ENCODE data around the gene PLCH1.

PLCH1 gene

DNA sequence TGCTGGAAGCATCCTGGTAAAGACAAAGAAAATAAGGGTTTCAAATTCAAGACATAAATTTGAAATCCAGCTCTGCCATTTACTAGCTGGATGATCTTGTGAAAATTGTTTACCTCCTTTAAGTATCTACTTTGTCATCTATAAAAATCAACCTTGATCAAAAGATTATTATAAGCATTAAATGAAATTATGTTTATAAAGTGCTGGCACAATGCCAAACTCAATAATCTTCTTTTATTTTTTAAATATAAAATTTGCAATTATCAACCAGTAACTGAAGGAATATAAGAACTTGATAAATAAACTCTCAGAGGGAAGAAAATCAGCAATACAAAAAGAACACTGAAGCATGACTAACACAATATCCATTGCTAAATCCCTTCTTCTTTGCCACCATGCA lies 35.4 kb upstream of the PLCH1 start:
- no peak overlapping the region for H3K4me3 ChIP-seq (ENCODE audit: low read depth, low read length)
- TF ChIP-seq, protein P1, sequence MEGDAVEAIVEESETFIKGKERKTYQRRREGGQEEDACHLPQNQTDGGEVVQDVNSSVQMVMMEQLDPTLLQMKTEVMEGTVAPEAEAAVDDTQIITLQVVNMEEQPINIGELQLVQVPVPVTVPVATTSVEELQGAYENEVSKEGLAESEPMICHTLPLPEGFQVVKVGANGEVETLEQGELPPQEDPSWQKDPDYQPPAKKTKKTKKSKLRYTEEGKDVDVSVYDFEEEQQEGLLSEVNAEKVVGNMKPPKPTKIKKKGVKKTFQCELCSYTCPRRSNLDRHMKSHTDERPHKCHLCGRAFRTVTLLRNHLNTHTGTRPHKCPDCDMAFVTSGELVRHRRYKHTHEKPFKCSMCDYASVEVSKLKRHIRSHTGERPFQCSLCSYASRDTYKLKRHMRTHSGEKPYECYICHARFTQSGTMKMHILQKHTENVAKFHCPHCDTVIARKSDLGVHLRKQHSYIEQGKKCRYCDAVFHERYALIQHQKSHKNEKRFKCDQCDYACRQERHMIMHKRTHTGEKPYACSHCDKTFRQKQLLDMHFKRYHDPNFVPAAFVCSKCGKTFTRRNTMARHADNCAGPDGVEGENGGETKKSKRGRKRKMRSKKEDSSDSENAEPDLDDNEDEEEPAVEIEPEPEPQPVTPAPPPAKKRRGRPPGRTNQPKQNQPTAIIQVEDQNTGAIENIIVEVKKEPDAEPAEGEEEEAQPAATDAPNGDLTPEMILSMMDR (IDR thresholded peaks at IDR 0.05; ENCODE audit: low read depth, low read length), result no peak

DNA sequence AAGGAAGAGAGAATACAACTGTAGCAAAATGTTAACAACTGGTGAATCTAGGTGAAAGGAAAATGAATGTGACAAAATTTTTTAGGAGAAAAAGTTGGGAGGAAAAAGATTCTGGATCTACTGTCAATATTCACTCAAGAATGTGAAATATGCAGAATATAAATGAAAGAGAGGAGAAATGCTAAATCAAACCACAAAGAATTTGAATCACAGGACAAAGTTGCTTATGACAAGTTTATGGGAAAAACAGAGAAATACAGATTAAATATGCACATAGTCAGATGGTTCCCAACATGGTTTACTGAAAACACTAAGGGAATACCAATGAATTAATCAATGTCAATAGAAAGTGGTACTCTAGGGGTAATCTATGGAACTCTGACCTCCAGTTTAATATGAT lies 33.6 kb upstream of the PLCH1 start:
- TF ChIP-seq, protein P1 (IDR thresholded peaks at IDR 0.05; ENCODE audit: low read depth, low read length), result no peak
- no peak overlapping the region for H3K4me3 ChIP-seq (ENCODE audit: low read depth, low read length)

DNA sequence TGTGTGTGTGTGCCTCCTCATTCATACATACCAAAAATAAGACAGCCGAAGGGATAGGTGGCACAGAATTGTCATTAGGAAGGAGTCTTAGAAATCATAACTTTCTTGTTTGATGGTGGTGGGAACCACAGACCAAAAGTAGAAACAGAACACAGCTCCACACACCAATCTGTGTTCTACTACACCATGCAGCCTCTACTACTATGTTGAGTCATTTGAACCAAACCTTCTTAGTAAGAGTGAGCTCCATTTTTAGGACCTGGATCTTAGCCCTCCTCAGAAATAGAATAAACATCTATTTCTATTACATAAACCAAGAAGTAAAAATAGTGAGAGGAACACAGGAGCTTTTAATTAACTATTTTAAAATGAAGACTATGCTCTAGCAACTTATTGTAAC lies 27.9 kb upstream of the PLCH1 start:
- no peak overlapping the region for H3K4me3 ChIP-seq (ENCODE audit: low read depth, low read length)
- TF ChIP-seq, protein P1 (IDR thresholded peaks at IDR 0.05; ENCODE audit: low read depth, low read length), result no peak

DNA sequence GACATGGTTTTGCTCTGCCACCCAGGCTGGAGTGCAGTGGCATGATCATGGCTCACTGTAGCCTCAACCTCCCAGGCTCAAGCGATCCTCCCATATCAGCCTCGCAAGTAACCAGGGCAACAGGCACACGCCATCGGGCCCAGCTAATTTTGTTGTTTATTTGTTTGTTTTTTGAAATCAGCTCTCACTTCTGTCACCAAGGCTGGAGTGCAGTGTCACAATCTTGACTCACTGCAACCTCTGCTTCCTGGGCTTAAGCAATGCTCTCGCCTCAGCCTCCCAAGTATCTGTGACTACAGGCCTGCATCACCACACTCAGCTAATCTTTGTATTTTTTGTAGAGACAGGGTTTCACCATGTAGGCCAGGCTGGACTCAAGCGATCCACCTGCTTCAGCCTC lies 26.3 kb upstream of the PLCH1 start:
- H3K4me3 ChIP-seq (ENCODE audit: low read depth, low read length), result no peak overlapping the region
- TF ChIP-seq, protein P1 (IDR thresholded peaks at IDR 0.05; ENCODE audit: low read depth, low read length), result no peak

DNA sequence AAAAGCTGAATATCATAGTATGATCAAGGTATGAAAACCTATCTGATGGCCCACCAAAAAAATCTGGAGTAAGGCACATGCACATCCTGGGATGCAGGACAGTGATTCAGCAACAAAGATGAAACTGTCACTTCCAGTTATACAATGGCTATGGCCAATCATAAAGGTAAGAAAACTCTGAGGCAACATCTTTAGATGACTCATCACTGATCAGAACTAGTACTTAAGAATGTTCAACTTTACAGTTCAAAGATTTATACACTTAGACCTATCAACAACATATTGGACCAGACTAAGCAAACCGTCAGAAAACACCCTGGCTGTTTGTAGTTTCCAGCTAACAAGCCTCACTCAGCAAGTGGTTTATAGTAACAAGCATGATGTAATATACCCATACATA lies 21.3 kb upstream of the PLCH1 start:
- TF ChIP-seq, protein P1 (IDR thresholded peaks at IDR 0.05; ENCODE audit: low read depth, low read length), result no peak
- H3K4me3 ChIP-seq (ENCODE audit: low read depth, low read length), result no peak overlapping the region

DNA sequence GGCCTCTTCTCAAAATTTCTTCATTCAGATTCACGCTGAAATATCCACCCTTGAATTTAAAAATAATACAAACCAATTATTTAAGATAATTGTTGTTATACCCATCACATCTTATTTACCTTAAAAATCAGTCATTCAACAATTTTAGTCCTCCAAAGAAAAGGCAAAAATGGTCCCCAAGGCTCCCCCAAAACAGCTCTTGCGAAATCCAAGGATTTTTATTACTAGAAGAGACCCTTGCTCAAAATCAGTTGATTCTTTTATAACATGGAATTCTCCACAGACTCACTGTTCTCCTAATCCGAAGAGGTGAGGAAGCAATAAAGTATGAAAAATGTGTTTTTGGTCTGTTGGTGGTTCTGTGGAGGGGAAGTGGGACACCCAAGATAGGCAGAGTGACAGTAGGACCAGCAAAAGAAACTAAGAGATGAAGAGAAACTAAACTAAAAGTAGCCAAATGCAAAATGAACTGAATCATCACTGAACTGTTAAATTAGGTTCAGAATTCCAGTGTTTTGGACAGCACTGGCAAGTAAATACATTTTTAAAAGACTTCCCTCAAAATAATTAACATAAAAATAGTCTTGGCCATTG lies 19.1 kb upstream of the PLCH1 start:
- H3K4me3 ChIP-seq (ENCODE audit: low read depth, low read length), result no peak overlapping the region
- TF ChIP-seq, protein P1 (IDR thresholded peaks at IDR 0.05; ENCODE audit: low read depth, low read length), result no peak

DNA sequence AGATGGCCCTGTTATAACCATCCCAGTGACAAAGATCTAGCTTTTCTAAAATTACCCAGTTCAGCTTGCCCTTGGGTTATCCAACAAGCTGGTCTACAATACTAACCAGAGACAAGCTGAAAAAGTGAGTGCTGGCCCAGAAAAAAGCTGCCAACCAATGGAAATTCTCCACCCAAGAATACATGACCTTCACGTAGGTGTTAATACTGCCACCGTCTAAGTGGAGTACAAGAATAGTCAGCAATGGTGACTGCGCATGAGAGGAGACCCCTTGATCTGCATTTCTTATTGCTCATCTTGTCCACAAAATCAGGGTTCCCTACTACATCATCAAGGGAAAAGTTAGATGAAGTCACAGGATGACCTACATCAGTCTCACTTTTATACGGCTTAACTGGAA lies 15.8 kb upstream of the PLCH1 start:
- TF ChIP-seq, protein P1 (IDR thresholded peaks at IDR 0.05; ENCODE audit: low read depth, low read length), result no peak
- H3K4me3 ChIP-seq (ENCODE audit: low read depth, low read length), result no peak overlapping the region

All from WI38 (cell line).